Naive thymus-derived CD4-positive, alpha-beta T cell (primary cell): Measurements from ENCODE around the gene TENT4B. TPM values are rescaled to one million over a fixed set of nuclear protein-coding genes. Genes with fewer than 3 reads are reported as not detected.

Experiments
- ATAC-seq: fragments of 150-1000 bp; cut with Tn5 transposase; 2 replicates; pipeline ENCODE4 v1.10.0; 2021; ENCODE audit warnings: mild to moderate bottlenecking, moderate library complexity
- CTCF ChIA-PET: fragments of 350-600 bp; sonication (Branson Sonifier 250); formaldehyde crosslinking; loops from one replicate; lab custom pipeline; 2021; ENCODE audit warnings: antibody characterized with exemption; lab: Charles Lee
- POLR2A ChIA-PET: fragments of 350-600 bp; sonication (Branson Sonifier 250); formaldehyde crosslinking; loops from one replicate; lab custom pipeline; 2021; ENCODE audit warnings: antibody characterized with exemption, inconsistent platforms; lab: Charles Lee
- DNase-seq, 9 donors: peaks; one replicate each; pipeline versions ENCODE4 v3.0.0 to v3.0.0-alpha.2; 2020 to 2022; ENCODE audit warnings: mixed read lengths in 1 of 9
- H3K27ac ChIP-seq: one replicate; pipeline ENCODE4 v1.7.0; 2013; ENCODE audit warnings: mild to moderate bottlenecking, low read depth, low read length, moderate library complexity
- H3K27me3 ChIP-seq, 2 donors: one replicate each; pipeline ENCODE4 v1.7.0; 2013; ENCODE audit warnings: low read length in 2 of 2, mild to moderate bottlenecking in 2 of 2, moderate library complexity in 2 of 2; ENCODE audit not compliant: control insufficient read depth in 2 of 2, insufficient read depth in 2 of 2
- H3K36me3 ChIP-seq, 3 experiments: 1 replicate in 2 of 3; 2 replicates in 1 of 3; pipeline ENCODE4 v1.7.0; 2013; ENCODE audit warnings: low read length in 3 of 3, mild to moderate bottlenecking in 3 of 3, moderate library complexity in 1 of 3; ENCODE audit not compliant: insufficient read depth in 3 of 3, control insufficient read depth in 2 of 3
- H3K4me1 ChIP-seq, 2 donors: one replicate each; pipeline ENCODE4 v1.7.0; 2013; ENCODE audit warnings: low read length in 2 of 2, mild to moderate bottlenecking in 2 of 2, moderate library complexity in 1 of 2; ENCODE audit not compliant: control insufficient read depth in 2 of 2, insufficient read depth in 2 of 2
- H3K4me3 ChIP-seq: 2 replicates; pipeline ENCODE4 v1.7.0; 2013; ENCODE audit warnings: mild to moderate bottlenecking, low read length
- H3K9me3 ChIP-seq, 3 experiments: 1 replicate in 2 of 3; 2 replicates in 1 of 3; pipeline ENCODE4 v1.7.0; 2013; ENCODE audit warnings: low read length in 3 of 3; ENCODE audit not compliant: control insufficient read depth in 2 of 3
- H3K27ac Mint-ChIP-seq, 9 donors: one replicate each; pipeline ENCODE4 v1.8.0; 2020 to 2022; ENCODE audit warnings: mixed read lengths in 9 of 9, mild to moderate bottlenecking in 8 of 9, moderate library complexity in 5 of 9, inconsistent platforms in 2 of 9
- H3K27me3 Mint-ChIP-seq, 5 donors: one replicate each; pipeline ENCODE4 v1.8.0; 2021 to 2022; ENCODE audit warnings: mixed read lengths in 5 of 5, mild to moderate bottlenecking in 1 of 5
- H3K36me3 Mint-ChIP-seq, 5 donors: one replicate each; pipeline ENCODE4 v1.8.0; 2020 to 2022; ENCODE audit warnings: mixed read lengths in 5 of 5, mild to moderate bottlenecking in 3 of 5, inconsistent platforms in 1 of 5
- H3K4me1 Mint-ChIP-seq, 7 donors: one replicate each; pipeline ENCODE4 v1.8.0; 2020 to 2022; ENCODE audit warnings: mixed read lengths in 7 of 7, mild to moderate bottlenecking in 3 of 7, inconsistent platforms in 1 of 7
- H3K4me3 Mint-ChIP-seq, 10 donors: one replicate each; pipeline ENCODE4 v1.8.0; 2020 to 2022; ENCODE audit warnings: mild to moderate bottlenecking in 10 of 10, mixed read lengths in 10 of 10, moderate library complexity in 6 of 10, inconsistent platforms in 2 of 10
- H3K9me3 Mint-ChIP-seq, 11 donors: one replicate each; pipeline ENCODE4 v1.8.0; 2020 to 2022; ENCODE audit warnings: mixed read lengths in 11 of 11, mild to moderate bottlenecking in 4 of 11, inconsistent platforms in 1 of 11, moderate library complexity in 1 of 11
- intact Hi-C, 2 donors: fragments of 100-400 bp; cut with micrococcal nuclease; formaldehyde crosslinking; loops; one replicate each; pipeline ENCODE4 v1.15.1; 2023
- polyA plus RNA-seq, 2 donors: library from polyadenylated mRNA; unstranded; fragments of 300-500 nt; fragmentation: Illumina TruSeq; gene quantifications; one replicate each; pipeline ENCODE4 v1.2.3, GENCODE V29; 2021
- total RNA-seq, 6 experiments: library from RNA in 5 of 6; stranded (reverse) in 5 of 6; gene quantifications; 1 replicate in 5 of 6; 2 replicates in 1 of 6; pipeline ENCODE4 v1.2.3 and lab custom pipeline; 2021 to 2026

The TENT4B gene
- total and polyA plus RNA-seq, 7 experiments from 2014 or later: 5.0 to 25.9 (median 22.5) TPM

DNA sequence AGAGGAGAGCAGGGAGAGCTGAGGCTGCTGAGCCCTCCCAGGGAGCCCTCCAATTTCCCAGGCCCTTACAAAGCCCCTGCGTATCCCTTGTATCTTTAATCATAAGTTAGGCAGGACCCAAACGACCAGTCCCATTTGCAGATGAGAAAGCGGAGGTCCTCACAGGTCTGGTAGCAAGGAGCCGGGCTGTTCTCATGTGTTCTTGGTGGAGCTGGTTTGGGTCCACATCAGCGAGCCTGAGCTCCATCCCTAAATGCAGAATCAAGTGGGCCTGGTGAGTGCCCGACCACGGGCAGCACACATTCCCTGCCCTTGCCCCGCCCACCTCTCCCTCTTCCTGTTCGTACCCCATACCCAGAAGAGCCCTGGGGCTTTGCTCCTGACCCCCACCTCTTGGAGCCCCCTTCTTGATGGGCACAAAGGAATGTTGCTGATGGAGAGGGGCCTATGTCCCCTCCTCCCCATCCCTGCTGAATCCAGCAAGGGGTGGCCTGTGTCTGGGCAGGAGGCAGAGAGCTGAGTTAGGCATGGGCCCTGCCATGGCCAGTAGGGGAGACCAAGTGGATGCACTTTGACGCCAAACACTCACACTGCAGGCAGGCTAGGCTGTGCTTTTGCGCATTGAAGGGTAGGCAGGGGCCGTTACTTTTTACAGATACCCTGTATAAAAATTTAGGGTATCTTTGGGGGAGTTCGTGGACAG is 95.0 kb downstream of the TENT4B start:
- peaks cover 0 to 2% (median 0%) of the 10 kb centered on the region in 5 donors for H3K27me3 Mint-ChIP-seq
- H3K9me3 Mint-ChIP-seq: no peaks in the 10 kb centered on the region
- H3K27ac Mint-ChIP-seq: peak overlapping the region in 3 of 9 donors; percentile 33 to 72 (median 43)
- POLR2A ChIA-PET: interaction anchor here (0.8 kb wide), 1 partner anchor 18 kb away, joined by 3 read pairs; no protein-coding TSS in a partner anchor
- Histone ChIP-seq H3K9me3 (no peaks in the 10 kb centered on the region), H3K4me1 (peaks cover 6 to 8% of the 10 kb centered on the region in 2 donors), H3K36me3 (no peaks in the 10 kb centered on the region), H3K27me3 (no peaks in the 10 kb centered on the region), H3K4me3 (no peak overlapping the region), H3K27ac (no peak overlapping the region)
- intact Hi-C loops: loop anchor here in 1 of 2 donors (2.0 kb wide), 1 partner anchor 27 kb away; no protein-coding TSS in a partner anchor
- H3K4me1 Mint-ChIP-seq: peaks cover 0 to 18% (median 6%) of the 10 kb centered on the region in 7 donors
- ATAC-seq (no peak), DNase-seq (no peak)
- CTCF ChIA-PET: interaction anchor here (1.5 kb wide), 1 partner anchor 79 kb away, joined by 3 read pairs; no protein-coding TSS in a partner anchor
- H3K4me3 Mint-ChIP-seq: peak overlapping the region in 7 of 10 donors; percentile 10 to 82 (median 38)
- H3K36me3 Mint-ChIP-seq: peaks cover 0 to 4% (median 0%) of the 10 kb centered on the region in 5 donors

GRCh38 chr16:50248845-50249244 is 95.7 kb downstream of the TENT4B start:
- no peak overlapping the region for H3K27ac ChIP-seq
- H3K4me1 ChIP-seq: peaks cover 6 to 8% of the 10 kb centered on the region in 2 donors
- no peaks in the 10 kb centered on the region for H3K27me3 ChIP-seq
- ChIA-PET POLR2A (interaction anchor here (0.8 kb wide), 1 partner anchor 17 kb away, joined by 3 read pairs; no protein-coding TSS in a partner anchor), CTCF (no interaction called here)
- Mint-ChIP-seq H3K27ac (no peak overlapping the region), H3K4me1 (peaks cover 0 to 20% (median 6%) of the 10 kb centered on the region in 7 donors), H3K27me3 (peaks cover 0 to 3% (median 0%) of the 10 kb centered on the region in 5 donors), H3K36me3 (peaks cover 0 to 4% (median 0%) of the 10 kb centered on the region in 5 donors), H3K4me3 (peak overlapping the region in 3 of 10 donors; percentile 16 to 47 (median 39)), H3K9me3 (no peaks in the 10 kb centered on the region)
- intact Hi-C loops: no loop called here
- H3K4me3 ChIP-seq: no peak overlapping the region
- no peak for DNase-seq
- no peaks in the 10 kb centered on the region for H3K36me3 ChIP-seq
- no peak for ATAC-seq
- no peaks in the 10 kb centered on the region for H3K9me3 ChIP-seq

GRCh38 chr16:50251375-50252081 is 98.4 kb downstream of the TENT4B start:
- POLR2A ChIA-PET: interaction anchor here (0.6 to 1.0 kb wide), 2 partner anchors 30 to 34 kb away, joined by 3 read pairs; no protein-coding TSS in a partner anchor
- Histone ChIP-seq H3K9me3 (no peaks in the 10 kb centered on the region), H3K36me3 (no peaks in the 10 kb centered on the region), H3K27ac (no peak overlapping the region), H3K4me3 (no peak overlapping the region), H3K27me3 (no peaks in the 10 kb centered on the region), H3K4me1 (no peaks in the 10 kb centered on the region)
- intact Hi-C loops: no loop called here
- peaks cover 0 to 15% (median 6%) of the 10 kb centered on the region in 7 donors for H3K4me1 Mint-ChIP-seq
- no peaks in the 10 kb centered on the region for H3K9me3 Mint-ChIP-seq
- CTCF ChIA-PET: interaction anchor here (0.7 to 2.2 kb wide), 7 partner anchors 8 to 555 kb away, joined by 3 to 5 read pairs (median 3); no protein-coding TSS in a partner anchor
- no peak overlapping the region for H3K4me3 Mint-ChIP-seq
- ATAC-seq (no peak), DNase-seq (no peak)
- no peak overlapping the region for H3K27ac Mint-ChIP-seq
- peaks cover 0 to 21% (median 0%) of the 10 kb centered on the region in 5 donors for H3K27me3 Mint-ChIP-seq
- H3K36me3 Mint-ChIP-seq: peaks cover 0 to 4% (median 0%) of the 10 kb centered on the region in 5 donors

- Histone ChIP-seq H3K36me3 (no peaks in the 10 kb centered on the region), H3K27ac (no peak overlapping the region), H3K9me3 (no peaks in the 10 kb centered on the region), H3K4me3 (no peak overlapping the region), H3K27me3 (no peaks in the 10 kb centered on the region), H3K4me1 (no peaks in the 10 kb centered on the region)
- ChIA-PET POLR2A (interaction anchor here (1.0 kb wide), 1 partner anchor 34 kb away, joined by 3 read pairs; no protein-coding TSS in a partner anchor), CTCF (interaction anchor here (0.7 to 2.2 kb wide), 5 partner anchors 8 to 554 kb away, joined by 3 to 5 read pairs (median 3); no protein-coding TSS in a partner anchor)
- Mint-ChIP-seq H3K36me3 (peaks cover 0 to under 1% (median 0%) of the 10 kb centered on the region in 5 donors), H3K4me1 (peaks cover 0 to 11% (median under 1%) of the 10 kb centered on the region in 7 donors), H3K9me3 (no peaks in the 10 kb centered on the region), H3K27me3 (peaks cover 0 to 27% (median 0%) of the 10 kb centered on the region in 5 donors), H3K27ac (no peak overlapping the region), H3K4me3 (no peak overlapping the region)
- intact Hi-C loops: no loop called here
- ATAC-seq (no peak), DNase-seq (no peak)
Observed at GRCh38 chr16:50252082-50252611, 99.0 kb downstream of the TENT4B start.

- intact Hi-C loops: no loop called here
- H3K4me3 ChIP-seq: no peak overlapping the region
- no peaks in the 10 kb centered on the region for H3K36me3 Mint-ChIP-seq
- POLR2A ChIA-PET: interaction anchor here (1.0 kb wide), 1 partner anchor 33 kb away, joined by 3 read pairs; no protein-coding TSS in a partner anchor
- H3K36me3 ChIP-seq: no peaks in the 10 kb centered on the region
- H3K4me1 Mint-ChIP-seq: peaks cover 0 to 9% (median 0%) of the 10 kb centered on the region in 7 donors
- H3K4me3 Mint-ChIP-seq: no peak overlapping the region
- ATAC-seq: no peak
- no peak overlapping the region for H3K27ac Mint-ChIP-seq
- H3K4me1 ChIP-seq: no peaks in the 10 kb centered on the region
- no peaks in the 10 kb centered on the region for H3K9me3 ChIP-seq
- peaks cover 0 to 28% (median 0%) of the 10 kb centered on the region in 5 donors for H3K27me3 Mint-ChIP-seq
- CTCF ChIA-PET: interaction anchor here (0.7 to 1.7 kb wide), 4 partner anchors 22 to 553 kb away, joined by 3 to 4 read pairs (median 3); no protein-coding TSS in a partner anchor
- DNase-seq: no peak
- no peaks in the 10 kb centered on the region for H3K27me3 ChIP-seq
- no peaks in the 10 kb centered on the region for H3K9me3 Mint-ChIP-seq
- no peak overlapping the region for H3K27ac ChIP-seq
Observed at GRCh38 chr16:50252874-50253513, 99.9 kb downstream of the TENT4B start.

DNA sequence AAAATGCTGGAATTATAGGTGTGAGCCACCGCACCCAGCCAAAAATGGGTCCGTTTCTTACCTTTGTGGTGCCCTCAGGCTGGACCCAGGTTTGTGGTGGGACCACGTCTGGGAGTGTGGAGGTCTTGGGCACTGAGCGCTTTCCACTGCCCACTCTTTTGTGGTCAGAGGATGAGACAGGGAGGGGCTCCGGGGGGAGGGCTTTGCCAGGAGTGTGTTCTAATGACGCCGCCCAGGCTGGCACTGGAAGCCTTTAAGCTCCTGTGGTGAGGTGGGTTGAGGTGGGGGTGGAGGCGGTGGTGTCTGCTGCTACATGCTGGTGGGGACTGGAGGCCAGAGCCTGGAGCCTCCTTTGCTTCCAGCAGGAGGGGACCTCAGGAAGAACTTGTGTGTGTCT is 100.4 kb downstream of the TENT4B start:
- Histone ChIP-seq H3K27ac (no peak overlapping the region), H3K4me1 (no peaks in the 10 kb centered on the region), H3K9me3 (no peaks in the 10 kb centered on the region), H3K27me3 (no peaks in the 10 kb centered on the region), H3K4me3 (no peak overlapping the region), H3K36me3 (no peaks in the 10 kb centered on the region)
- CTCF ChIA-PET: interaction anchor here (1.2 kb wide), 1 partner anchor 43 kb away, joined by 3 read pairs; no protein-coding TSS in a partner anchor
- Mint-ChIP-seq H3K27me3 (peaks cover 0 to 31% (median 0%) of the 10 kb centered on the region in 5 donors), H3K4me3 (no peak overlapping the region), H3K4me1 (peaks cover 0 to 7% (median 0%) of the 10 kb centered on the region in 7 donors), H3K9me3 (no peaks in the 10 kb centered on the region), H3K27ac (no peak overlapping the region), H3K36me3 (no peaks in the 10 kb centered on the region)
- POLR2A ChIA-PET: no interaction called here
- no peak for DNase-seq
- intact Hi-C loops: no loop called here
- no peak for ATAC-seq
